ENCODE data around the gene RNF223. TPM values are rescaled to one million over a fixed set of nuclear protein-coding genes. Genes with fewer than 3 reads are reported as not detected.

Gene RNF223
- total and polyA plus RNA-seq, 12 donors = not detected

DNA sequence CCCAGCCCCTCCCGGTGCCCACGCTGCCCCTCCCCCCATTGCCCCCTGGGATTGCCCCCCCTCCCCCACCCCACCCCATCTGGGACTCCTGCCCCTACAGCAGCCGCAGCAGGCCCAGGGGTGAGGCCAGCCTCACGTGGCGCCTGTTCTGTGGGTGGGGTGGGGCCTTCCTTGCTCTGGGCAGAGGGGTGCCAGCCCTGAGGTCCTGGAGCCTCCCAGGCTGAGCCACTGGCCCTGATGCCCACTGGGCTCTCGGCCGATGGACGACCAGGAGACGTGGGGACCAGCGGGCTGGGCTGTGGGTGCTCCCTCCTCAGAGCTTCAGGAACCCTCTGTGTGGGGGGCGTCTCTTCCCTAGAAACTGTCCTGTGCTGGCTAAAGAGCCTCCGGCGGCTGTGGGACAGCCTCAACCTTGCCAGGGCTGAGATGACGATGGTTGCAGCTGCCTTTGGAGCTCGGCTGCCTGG, 47.5 kb upstream of the RNF223 start:
- Histone ChIP-seq H3K36me3 (no peaks in the 10 kb centered on the region), H3K4me1 (peaks cover 0 to 13% (median 9%) of the 10 kb centered on the region in 9 donors), H3K27ac (no peak overlapping the region), H3K9me3 (no peaks in the 10 kb centered on the region), H3K27me3 (peaks cover 0 to 29% (median 13%) of the 10 kb centered on the region in 7 donors), H3K4me3 (peak overlapping the region in 4 of 10 donors; percentile 36 to 45 (median 40))
- peak in 1 of 2 donors; percentile 14 for DNase-seq
- peak in 5 of 8 donors; percentile 3 to 43 (median 31) for ATAC-seq
- TF ChIP-seq, protein P1, sequence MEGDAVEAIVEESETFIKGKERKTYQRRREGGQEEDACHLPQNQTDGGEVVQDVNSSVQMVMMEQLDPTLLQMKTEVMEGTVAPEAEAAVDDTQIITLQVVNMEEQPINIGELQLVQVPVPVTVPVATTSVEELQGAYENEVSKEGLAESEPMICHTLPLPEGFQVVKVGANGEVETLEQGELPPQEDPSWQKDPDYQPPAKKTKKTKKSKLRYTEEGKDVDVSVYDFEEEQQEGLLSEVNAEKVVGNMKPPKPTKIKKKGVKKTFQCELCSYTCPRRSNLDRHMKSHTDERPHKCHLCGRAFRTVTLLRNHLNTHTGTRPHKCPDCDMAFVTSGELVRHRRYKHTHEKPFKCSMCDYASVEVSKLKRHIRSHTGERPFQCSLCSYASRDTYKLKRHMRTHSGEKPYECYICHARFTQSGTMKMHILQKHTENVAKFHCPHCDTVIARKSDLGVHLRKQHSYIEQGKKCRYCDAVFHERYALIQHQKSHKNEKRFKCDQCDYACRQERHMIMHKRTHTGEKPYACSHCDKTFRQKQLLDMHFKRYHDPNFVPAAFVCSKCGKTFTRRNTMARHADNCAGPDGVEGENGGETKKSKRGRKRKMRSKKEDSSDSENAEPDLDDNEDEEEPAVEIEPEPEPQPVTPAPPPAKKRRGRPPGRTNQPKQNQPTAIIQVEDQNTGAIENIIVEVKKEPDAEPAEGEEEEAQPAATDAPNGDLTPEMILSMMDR (IDR thresholded peaks at IDR 0.05) = no peak
- 47 to 48% methylated on average over 14 to 15 of the region's 15 CpGs for WGBS, 2 donors
- intact Hi-C loops (cut with DNase I) = loop anchor here (1.0 to 10.0 kb wide), 11 partner anchors 51 to 173 kb away; partner anchors contain the start of genes C1QTNF12 (in 3 of the 10), B3GALT6 (in 1 of the 10), SDF4 (in 1 of the 10) and TTLL10 (in 1 of the 10)

DNA sequence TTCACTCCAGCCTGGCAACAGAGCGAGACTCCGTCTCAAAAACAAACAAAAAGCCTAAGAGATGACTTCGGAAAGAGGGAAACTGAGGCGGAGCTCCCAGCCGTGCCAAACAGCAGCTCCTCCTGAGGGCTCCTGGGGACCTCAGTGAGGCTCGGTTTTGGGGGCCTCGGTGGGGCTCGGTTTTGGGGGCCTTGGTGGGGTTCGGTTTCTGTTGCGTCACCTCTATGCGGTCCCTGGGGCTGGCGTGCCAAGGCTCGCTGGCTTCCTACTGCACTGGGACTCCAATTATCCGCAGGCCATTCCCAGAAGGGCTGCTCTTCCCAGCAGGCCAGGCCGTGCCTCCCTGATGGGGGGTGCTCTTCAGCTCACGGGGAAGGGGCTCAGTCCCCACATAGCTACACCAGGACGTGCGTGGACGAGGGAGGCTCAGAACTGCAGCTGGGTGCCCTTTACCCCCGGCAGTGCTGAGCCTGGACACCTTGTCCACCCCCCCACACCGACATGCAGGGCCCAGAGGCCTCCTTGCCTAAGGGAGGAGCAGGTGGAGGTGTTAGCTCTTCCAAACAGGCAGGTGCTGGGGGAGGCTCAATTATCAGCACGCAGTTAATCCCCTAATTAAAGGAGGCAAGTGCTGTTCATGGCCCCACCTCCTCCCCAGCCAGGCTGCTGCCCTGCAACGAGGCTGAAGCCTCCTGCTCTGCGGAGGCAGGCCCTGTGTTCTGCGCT, 46.9 kb upstream of the RNF223 start:
- intact Hi-C loops (cut with DNase I) = loop anchor here in 9 of 10 donors (5.0 to 10.0 kb wide), 8 partner anchors 51 to 174 kb away; partner anchors contain the start of genes C1QTNF12 (in 3 of the 9), B3GALT6 (in 1 of the 9), SDF4 (in 1 of the 9) and TTLL10 (in 1 of the 9)

DNA sequence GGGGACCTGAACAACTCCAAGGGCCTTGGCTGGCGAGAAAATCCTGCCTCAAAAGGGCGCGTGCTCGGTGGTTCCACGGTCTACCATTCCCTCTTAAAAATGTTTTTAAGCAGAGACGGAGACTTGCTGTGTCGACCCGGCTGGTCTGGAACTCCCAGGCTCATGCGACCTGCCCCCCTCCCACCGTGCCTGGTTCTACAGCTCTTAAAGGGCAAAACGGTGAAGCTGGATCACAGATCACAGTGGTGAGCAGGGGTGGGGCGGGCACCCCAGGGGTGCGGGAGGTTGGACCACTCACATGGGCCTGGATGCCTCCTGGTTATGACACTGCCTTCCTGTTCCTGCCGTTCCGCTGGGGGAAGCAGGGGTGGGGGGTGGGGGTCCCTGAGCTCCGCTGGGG, 46.0 kb upstream of the RNF223 start:
- ATAC-seq (no peak), DNase-seq (no peak)
- WGBS, 2 donors = 63 to 68% methylated on average over 16 of the region's 16 CpGs
- no peak overlapping the region for H3K4me3 ChIP-seq
- H3K9me3 ChIP-seq = no peaks in the 10 kb centered on the region
- H3K27me3 ChIP-seq = peaks cover 0 to 29% (median 13%) of the 10 kb centered on the region in 7 donors
- TF ChIP-seq, protein P1 (IDR thresholded peaks at IDR 0.05) = no peak
- H3K4me1 ChIP-seq = peaks cover 0 to 16% (median 11%) of the 10 kb centered on the region in 9 donors
- intact Hi-C loops (cut with DNase I) = loop anchor here in 9 of 10 donors (5.0 to 10.0 kb wide), 8 partner anchors 52 to 175 kb away; partner anchors contain the start of genes C1QTNF12 (in 3 of the 9), B3GALT6 (in 1 of the 9), SDF4 (in 1 of the 9) and TTLL10 (in 1 of the 9)
- no peak overlapping the region for H3K27ac ChIP-seq
- H3K36me3 ChIP-seq = no peaks in the 10 kb centered on the region

More for the DNA sequence above, 46.9 kb upstream of the RNF223 start:
- DNase-seq (no peak), ATAC-seq (no peak)
- H3K4me3 ChIP-seq = no peak overlapping the region
- peaks cover 0 to 29% (median 13%) of the 10 kb centered on the region in 7 donors for H3K27me3 ChIP-seq
- WGBS, 2 donors = 77% methylated on average over 25 of the region's 25 CpGs
- no peak overlapping the region for H3K27ac ChIP-seq
- TF ChIP-seq, protein P1 (IDR thresholded peaks at IDR 0.05) = no peak
- no peaks in the 10 kb centered on the region for H3K36me3 ChIP-seq
- peaks cover 0 to 14% (median 9%) of the 10 kb centered on the region in 9 donors for H3K4me1 ChIP-seq
- no peaks in the 10 kb centered on the region for H3K9me3 ChIP-seq

DNA sequence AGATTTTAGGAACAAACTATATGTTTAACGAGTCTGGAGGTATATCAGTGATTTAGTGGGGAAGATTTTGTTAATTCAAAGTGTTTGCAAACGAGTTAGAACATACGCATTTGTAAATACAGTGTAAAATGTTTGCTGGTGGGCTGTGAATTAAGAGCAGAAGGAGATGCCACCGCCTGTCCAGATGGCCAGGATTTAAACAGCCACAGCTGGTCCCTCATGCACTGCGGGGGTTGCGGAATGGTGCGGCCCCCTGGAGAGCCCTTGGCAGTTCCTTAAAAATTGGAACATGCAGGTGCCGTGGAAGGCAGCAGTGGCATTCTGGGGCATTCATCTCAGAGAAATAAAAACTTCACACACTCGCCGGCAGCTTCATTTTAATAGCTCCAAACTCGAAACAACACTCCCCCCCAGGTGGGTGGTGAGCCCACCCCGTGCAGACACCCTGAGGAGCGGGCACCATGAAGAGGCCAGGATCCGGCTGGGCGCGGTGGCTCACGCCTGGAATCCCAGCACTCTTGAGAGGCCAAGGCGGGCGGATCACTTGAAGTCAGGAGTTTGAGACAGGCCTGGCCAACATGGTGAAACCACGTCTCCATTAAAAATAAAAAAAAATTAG, 45.3 kb upstream of the RNF223 start:
- Histone ChIP-seq H3K36me3 (no peaks in the 10 kb centered on the region), H3K27me3 (peaks cover 0 to 29% (median 13%) of the 10 kb centered on the region in 7 donors), H3K27ac (no peak overlapping the region), H3K4me3 (no peak overlapping the region), H3K9me3 (no peaks in the 10 kb centered on the region), H3K4me1 (peaks cover 0 to 21% (median 15%) of the 10 kb centered on the region in 9 donors)
- WGBS, 2 donors = 78 to 83% methylated on average over 20 of the region's 20 CpGs
- ATAC-seq (no peak), DNase-seq (no peak)
- intact Hi-C loops (cut with DNase I) = loop anchor here in 3 of 10 donors (5.0 kb wide), 3 partner anchors 102 to 238 kb away; partner anchors contain the start of gene MXRA8 (in 1 of the 3)
- TF ChIP-seq, protein P1 (IDR thresholded peaks at IDR 0.05) = no peak

Measured in heart right ventricle (tissue), 16 donors.